DND-41 (cell line): Measurements from ENCODE around the gene TMEM132C.

Experiments
- ATAC-seq: fragments of 200-7000 bp; cut with Tn5 transposase; 3 replicates; pipeline ENCODE4 v1.9.1; 2021; ENCODE audit warnings: low read depth; ENCODE audit not compliant: insufficient read depth
- DNase-seq: peaks from one replicate; pipeline ENCODE4 v3.0.0-alpha.2; 2020
- H2AFZ ChIP-seq: 2 replicates; pipeline ENCODE4 v1.6.0; 2012; ENCODE audit warnings: low read depth, low read length
- H3K27ac ChIP-seq: 2 replicates; pipeline ENCODE4 v1.5.1; 2012; ENCODE audit warnings: low read length, inconsistent platforms
- H3K27me3 ChIP-seq: fragments of 200-600 bp; sonication (generic); 2 replicates; pipeline ENCODE4 v1.6.0; 2012; ENCODE audit warnings: low read length, mild to moderate bottlenecking, inconsistent platforms; ENCODE audit not compliant: insufficient read depth, poor library complexity
- H3K36me3 ChIP-seq: 2 replicates; pipeline ENCODE4 v1.5.1; 2012; ENCODE audit warnings: low read length, inconsistent platforms; ENCODE audit not compliant: insufficient read depth
- H3K4me1 ChIP-seq: 2 replicates; pipeline ENCODE4 v1.5.1; 2012; ENCODE audit warnings: mild to moderate bottlenecking, low read length; ENCODE audit not compliant: insufficient read depth
- H3K4me2 ChIP-seq: 2 replicates; pipeline ENCODE4 v1.6.0; 2012; ENCODE audit warnings: mild to moderate bottlenecking, moderate library complexity, low read length, inconsistent platforms; ENCODE audit not compliant: insufficient read depth
- H3K4me3 ChIP-seq, 2 experiments: fragments of 200-600 bp in 1 of 2; shearing (Covaris generic) in 1 of 2; 2 replicates each; pipeline ENCODE4 v1.5.1; 2012 to 2016; ENCODE audit warnings: inconsistent platforms in 2 of 2, low read length in 2 of 2, mild to moderate bottlenecking in 2 of 2, low read depth in 1 of 2, moderate library complexity in 1 of 2
- H3K79me2 ChIP-seq: 2 replicates; pipeline ENCODE4 v1.6.0; 2012; ENCODE audit warnings: low read length, inconsistent platforms; ENCODE audit not compliant: insufficient read depth
- H3K9ac ChIP-seq: 2 replicates; pipeline ENCODE4 v1.6.0; 2012; ENCODE audit warnings: low read depth, mild to moderate bottlenecking, inconsistent platforms, low read length, moderate library complexity
- H3K9me3 ChIP-seq: 2 replicates; pipeline ENCODE4 v1.5.1; 2012; ENCODE audit warnings: low read length, moderate library complexity, mild to moderate bottlenecking, inconsistent platforms; ENCODE audit not compliant: insufficient read depth, severe bottlenecking
- H4K20me1 ChIP-seq: 2 replicates; pipeline ENCODE4 v1.6.0; 2012; ENCODE audit warnings: low read length; ENCODE audit not compliant: insufficient read depth
- CTCF ChIP-seq: IDR thresholded peaks from 2 replicates; pipeline ENCODE4 v1.5.1; 2012; ENCODE audit warnings: borderline replicate concordance, low read length, moderate library complexity, mild to moderate bottlenecking; ENCODE audit not compliant: poor library complexity, severe bottlenecking; ENCODE audit errors: extremely low read depth
- EZH2 ChIP-seq: IDR thresholded peaks from 3 replicates; pipeline ENCODE4 v1.6.1; 2012; ENCODE audit warnings: borderline replicate concordance, low read depth, mild to moderate bottlenecking, moderate library complexity, low read length, inconsistent platforms; ENCODE audit not compliant: severe bottlenecking

Gene TMEM132C

DNA sequence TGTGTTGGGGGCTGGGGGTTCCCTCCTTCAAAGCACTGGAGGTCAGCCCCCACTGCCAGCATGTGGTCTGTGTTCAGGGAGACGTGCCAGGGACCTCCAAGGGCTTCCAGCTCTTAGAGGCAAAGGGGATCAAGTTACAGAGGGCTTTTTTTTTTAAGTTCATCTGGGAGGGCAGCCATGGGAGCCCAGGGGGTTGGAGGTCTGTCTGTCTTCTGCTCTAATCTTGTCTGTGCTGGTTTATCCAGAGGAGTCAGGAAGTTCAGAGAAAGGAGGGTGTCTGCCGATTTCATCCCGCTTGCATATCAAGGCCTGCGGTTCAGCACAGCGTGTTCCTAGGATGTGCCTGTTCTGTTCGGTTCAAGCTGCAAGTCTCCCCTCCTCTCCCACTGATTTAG, 72.2 kb downstream of the TMEM132C start:
- TF ChIP-seq EZH2 (no peak), CTCF (no peak)
- Histone ChIP-seq H4K20me1 (no peaks in the 10 kb centered on the region), H3K27ac (no peak overlapping the region), H3K79me2 (no peaks in the 10 kb centered on the region), H3K4me1 (no peaks in the 10 kb centered on the region), H3K4me2 (no peak overlapping the region), H3K9ac (no peak overlapping the region), H3K27me3 (no peaks in the 10 kb centered on the region), H3K36me3 (no peaks in the 10 kb centered on the region), H3K4me3 (no peak overlapping the region), H3K9me3 (no peaks in the 10 kb centered on the region), H2AFZ (no peak overlapping the region)
- ATAC-seq = no peak
- no peak for DNase-seq

DNA sequence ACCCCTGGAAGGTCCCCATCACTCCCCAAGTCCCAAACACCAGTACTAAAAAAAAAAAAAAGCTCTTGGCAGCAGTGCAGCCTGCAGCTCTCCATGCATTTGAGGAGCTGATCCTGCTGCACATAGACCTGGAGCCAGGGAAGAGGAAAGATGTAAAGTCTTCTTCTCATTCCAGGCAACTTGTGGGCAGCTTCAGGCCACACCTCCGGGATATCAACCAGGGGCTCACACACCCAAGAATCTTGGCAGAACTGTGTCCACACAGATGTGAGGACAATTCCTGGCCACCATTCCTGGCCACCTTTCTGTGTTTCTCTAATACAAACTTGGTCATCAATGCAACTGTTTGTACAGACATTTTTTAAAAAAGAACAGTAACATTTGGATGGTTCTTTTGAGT, 72.7 kb downstream of the TMEM132C start:
- Histone ChIP-seq H3K4me3 (no peak overlapping the region), H3K4me2 (no peak overlapping the region), H3K27me3 (no peaks in the 10 kb centered on the region), H3K9ac (no peak overlapping the region), H3K79me2 (no peaks in the 10 kb centered on the region), H3K9me3 (no peaks in the 10 kb centered on the region), H3K27ac (no peak overlapping the region), H4K20me1 (no peaks in the 10 kb centered on the region), H2AFZ (no peak overlapping the region), H3K4me1 (no peaks in the 10 kb centered on the region), H3K36me3 (no peaks in the 10 kb centered on the region)
- TF ChIP-seq CTCF (no peak), EZH2 (no peak)
- no peak for ATAC-seq
- no peak for DNase-seq

DNA sequence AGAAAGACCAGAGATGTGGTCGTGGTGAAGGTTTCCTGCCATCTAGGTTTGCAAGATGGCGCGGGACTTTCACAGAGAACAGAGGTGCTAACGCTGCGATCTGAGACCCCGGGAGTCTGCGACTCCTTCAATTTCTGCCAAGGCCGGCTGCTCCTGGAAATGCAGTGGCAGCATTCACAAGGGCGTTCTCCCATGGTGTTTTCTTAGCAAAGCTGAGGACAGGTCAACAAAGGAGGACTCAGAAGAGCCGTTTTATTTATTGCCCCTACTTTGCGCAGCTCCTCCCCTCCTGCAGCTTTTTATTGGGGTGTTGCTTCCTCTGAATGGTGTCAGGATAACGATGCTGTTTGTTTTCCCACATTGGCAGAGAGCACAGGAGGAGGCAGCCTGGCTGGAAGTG, 86.3 kb downstream of the TMEM132C start:
- Histone ChIP-seq H3K36me3 (no peaks in the 10 kb centered on the region), H3K9ac (no peak overlapping the region), H3K4me1 (no peaks in the 10 kb centered on the region), H3K27ac (no peak overlapping the region), H3K4me2 (no peak overlapping the region), H3K9me3 (peaks cover 14% of the 10 kb centered on the region), H3K79me2 (no peaks in the 10 kb centered on the region), H3K27me3 (no peaks in the 10 kb centered on the region), H4K20me1 (no peaks in the 10 kb centered on the region), H3K4me3 (no peak overlapping the region), H2AFZ (no peak overlapping the region)
- DNase-seq (no peak), ATAC-seq (no peak)
- TF ChIP-seq EZH2 (no peak), CTCF (no peak)

DNA sequence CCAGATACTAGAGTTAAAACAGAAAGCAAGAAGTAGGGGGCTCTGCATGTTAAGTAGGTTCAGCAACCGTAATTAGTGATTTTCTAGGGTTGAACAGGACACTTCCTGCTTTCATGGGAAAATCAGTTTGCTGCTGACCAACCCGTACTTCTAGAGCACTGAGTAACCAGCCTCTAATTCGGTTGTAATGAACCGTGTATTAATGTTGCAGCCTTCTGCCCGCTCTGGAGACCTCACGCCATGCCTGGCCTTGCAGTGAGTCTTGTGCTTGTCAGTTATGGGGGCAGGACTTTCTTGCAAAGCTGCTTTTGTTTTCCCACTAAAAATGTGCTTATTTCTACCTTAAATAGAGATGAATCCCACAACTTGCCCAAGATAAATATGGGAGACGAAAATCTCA, 89.6 kb downstream of the TMEM132C start:
- ATAC-seq = no peak
- no peaks in the 10 kb centered on the region for H4K20me1 ChIP-seq

More for the DNA sequence above, 89.6 kb downstream of the TMEM132C start:
- no peak overlapping the region for H2AFZ ChIP-seq
- no peaks in the 10 kb centered on the region for H3K36me3 ChIP-seq
- no peak overlapping the region for H3K27ac ChIP-seq
- H3K4me1 ChIP-seq = no peaks in the 10 kb centered on the region
- H3K79me2 ChIP-seq = no peaks in the 10 kb centered on the region
- no peak for DNase-seq
- H3K27me3 ChIP-seq = no peaks in the 10 kb centered on the region
- H3K9ac ChIP-seq = no peak overlapping the region
- TF ChIP-seq CTCF (no peak), EZH2 (no peak)
- no peak overlapping the region for H3K4me2 ChIP-seq
- peaks cover 6% of the 10 kb centered on the region for H3K9me3 ChIP-seq
- no peak overlapping the region for H3K4me3 ChIP-seq
